Activated naive CD4-positive, alpha-beta T cell treated with anti-CD3 and anti-CD28 coated beads, Interleukin-2, amount 50 U/mL, for 72 hours (primary cell): ENCODE measurements around the gene RYR2. TPM values are rescaled to one million over a fixed set of nuclear protein-coding genes. Genes with fewer than 3 reads are reported as not detected.

ENCODE experiments used
- ATAC-seq, 2 donors: fragments of 150-1000 bp; cut with Tn5 transposase; 2 replicates each; pipeline ENCODE4 v1.10.0; 2021; ENCODE audit warnings: mild to moderate bottlenecking in 2 of 2, moderate library complexity in 2 of 2
- DNase-seq, 2 donors: peaks; one replicate each; pipeline ENCODE4 v3.0.0; 2021 to 2022; ENCODE audit warnings: low spot score in 2 of 2
- H3K27ac Mint-ChIP-seq, 2 donors: one replicate each; pipeline ENCODE4 v1.8.0; 2022; ENCODE audit warnings: mild to moderate bottlenecking in 2 of 2, mixed read lengths in 2 of 2
- H3K36me3 Mint-ChIP-seq, 2 donors: one replicate each; pipeline ENCODE4 v1.8.0; 2022; ENCODE audit warnings: mixed read lengths in 2 of 2
- H3K9me3 Mint-ChIP-seq, 2 donors: one replicate each; pipeline ENCODE4 v1.8.0; 2022; ENCODE audit warnings: mixed read lengths in 2 of 2
- total RNA-seq, 2 donors: library from RNA; stranded (reverse); gene quantifications; one replicate each; pipeline ENCODE4 v1.2.3, GENCODE V29; 2022

The RYR2 gene
- total RNA-seq, 2 donors from 2014 or later: not detected

DNA sequence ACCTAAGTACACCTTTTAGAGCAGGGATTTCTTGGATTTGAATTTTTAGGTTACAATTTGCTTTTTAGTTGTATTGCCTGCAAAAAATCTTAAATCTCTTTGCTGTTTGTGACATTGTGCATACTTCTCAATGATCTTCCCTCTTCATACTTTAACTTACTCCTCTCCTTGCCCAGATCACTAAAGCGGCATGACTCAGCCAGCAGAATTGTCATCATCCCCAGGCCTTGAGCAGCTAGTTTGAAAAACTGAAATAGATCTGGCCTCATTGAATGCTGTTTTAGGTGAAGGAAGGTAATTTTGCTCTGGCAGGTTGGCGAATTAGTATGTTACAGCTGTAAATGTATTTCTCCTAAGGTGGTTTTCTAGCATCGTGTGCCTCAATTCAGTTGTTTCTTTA is 145.9 kb downstream of the RYR2 start:
- no peaks in the 10 kb centered on the region for H3K36me3 Mint-ChIP-seq
- H3K9me3 Mint-ChIP-seq: no peaks in the 10 kb centered on the region
- no peak for DNase-seq
- ATAC-seq: no peak
- no peak overlapping the region for H3K27ac Mint-ChIP-seq

DNA sequence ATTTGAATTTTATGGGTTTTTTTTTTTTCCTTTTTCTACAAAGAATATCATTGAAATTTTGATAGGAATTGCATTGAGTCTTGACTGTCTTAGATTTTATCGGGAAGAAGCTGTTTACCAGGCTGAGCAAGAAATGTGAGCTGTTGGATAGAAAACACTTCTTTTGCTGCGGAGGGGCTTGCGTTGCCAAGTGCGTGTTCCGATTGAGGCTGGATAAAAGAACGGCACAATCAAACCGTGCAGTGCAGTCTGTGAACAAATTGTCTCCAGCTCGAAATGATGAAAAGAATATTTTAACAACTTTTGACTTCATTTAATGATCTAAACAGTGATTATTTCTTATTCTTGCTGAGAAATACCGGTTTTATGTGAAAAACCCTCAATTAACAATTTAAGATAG is 149.4 kb downstream of the RYR2 start:
- H3K36me3 Mint-ChIP-seq: no peaks in the 10 kb centered on the region
- ATAC-seq (no peak), DNase-seq (no peak)
- H3K27ac Mint-ChIP-seq: no peak overlapping the region
- H3K9me3 Mint-ChIP-seq: no peaks in the 10 kb centered on the region

DNA sequence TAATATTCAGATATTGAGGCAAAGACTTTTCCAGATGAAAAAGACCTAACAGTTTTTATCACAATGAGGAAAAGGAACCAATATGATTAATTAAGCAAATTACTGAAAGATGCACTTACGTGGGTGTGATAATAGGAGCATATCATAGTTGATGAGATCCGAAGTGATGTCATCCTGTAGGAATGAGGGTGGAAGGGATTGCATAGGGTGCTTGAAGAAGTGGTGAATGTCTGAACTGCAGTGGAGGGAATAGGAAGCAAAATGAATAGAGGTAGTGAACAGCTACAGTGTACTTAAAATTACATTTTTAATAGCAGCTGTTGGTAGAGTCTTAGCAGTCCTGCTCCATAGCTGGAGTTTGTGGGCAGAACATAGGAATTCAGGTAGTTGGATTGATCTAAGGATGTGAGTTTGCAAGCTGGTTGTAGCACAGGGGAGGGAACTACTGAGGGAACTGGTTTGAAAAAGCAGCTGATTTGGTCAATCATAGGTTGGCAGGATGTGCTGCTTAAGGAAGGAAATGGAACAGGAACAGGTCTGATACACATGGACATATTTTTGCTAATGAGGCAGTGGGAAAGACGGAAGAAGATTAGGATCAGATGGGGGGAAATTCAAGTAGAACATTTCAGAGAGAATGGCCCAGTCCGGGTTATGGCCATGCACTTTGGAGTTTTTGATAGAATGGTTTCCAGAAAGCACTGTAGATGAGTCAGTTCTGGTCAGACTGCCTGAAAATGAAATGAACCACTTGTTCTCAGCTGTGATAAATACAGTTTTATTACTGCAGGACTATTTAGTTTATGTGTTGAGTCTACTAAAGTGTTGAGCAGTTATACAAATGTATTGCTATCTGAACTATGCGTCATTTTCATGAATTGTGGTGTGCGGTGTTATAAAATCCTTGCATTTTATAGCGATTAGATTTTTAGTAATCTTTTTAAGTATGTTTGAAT is 155.8 kb downstream of the RYR2 start:
- DNase-seq (no peak), ATAC-seq (no peak)
- Mint-ChIP-seq H3K9me3 (no peaks in the 10 kb centered on the region), H3K36me3 (no peaks in the 10 kb centered on the region), H3K27ac (no peak overlapping the region)

DNA sequence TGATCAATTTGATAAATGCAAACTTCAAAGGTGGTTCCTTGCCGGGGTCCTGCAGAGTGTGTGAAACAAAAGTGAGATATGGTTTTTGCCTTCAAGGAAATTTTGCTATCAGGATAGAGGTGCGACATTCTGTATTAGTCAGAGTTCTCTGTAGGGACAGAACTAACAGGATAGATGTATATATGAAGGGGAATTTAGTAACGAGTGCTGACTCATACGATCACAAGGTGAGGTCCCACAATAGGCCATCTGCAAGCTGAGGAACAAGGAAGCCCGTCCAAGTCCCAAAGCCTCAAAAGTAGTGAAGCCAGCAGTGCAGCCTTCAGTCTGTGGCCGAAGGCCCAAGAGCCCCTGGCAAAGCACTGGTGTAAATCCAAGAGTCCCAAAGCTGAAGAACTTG is 157.0 kb downstream of the RYR2 start:
- no peaks in the 10 kb centered on the region for H3K36me3 Mint-ChIP-seq
- no peaks in the 10 kb centered on the region for H3K9me3 Mint-ChIP-seq
- no peak for DNase-seq
- no peak for ATAC-seq
- no peak overlapping the region for H3K27ac Mint-ChIP-seq

DNA sequence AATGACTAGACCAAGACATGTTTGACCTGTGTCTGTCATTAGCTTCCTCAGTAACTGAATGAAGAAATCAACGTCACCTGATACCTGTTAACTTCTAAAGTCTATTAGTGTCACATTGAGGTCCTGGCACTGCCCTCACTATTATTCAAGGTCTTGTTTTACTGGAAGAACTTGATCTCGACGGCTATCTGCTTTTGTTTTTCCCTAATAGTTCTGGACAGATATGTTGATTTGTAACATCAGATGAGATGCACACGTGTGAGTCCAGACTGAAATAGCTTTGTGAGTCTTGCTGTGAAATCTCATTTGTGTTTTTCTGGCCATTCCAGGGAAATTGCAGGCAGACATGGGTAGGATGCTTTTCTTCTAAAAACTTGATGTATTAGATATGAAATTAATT is 159.2 kb downstream of the RYR2 start:
- Mint-ChIP-seq H3K27ac (no peak overlapping the region), H3K36me3 (no peaks in the 10 kb centered on the region), H3K9me3 (no peaks in the 10 kb centered on the region)
- DNase-seq: no peak
- no peak for ATAC-seq

DNA sequence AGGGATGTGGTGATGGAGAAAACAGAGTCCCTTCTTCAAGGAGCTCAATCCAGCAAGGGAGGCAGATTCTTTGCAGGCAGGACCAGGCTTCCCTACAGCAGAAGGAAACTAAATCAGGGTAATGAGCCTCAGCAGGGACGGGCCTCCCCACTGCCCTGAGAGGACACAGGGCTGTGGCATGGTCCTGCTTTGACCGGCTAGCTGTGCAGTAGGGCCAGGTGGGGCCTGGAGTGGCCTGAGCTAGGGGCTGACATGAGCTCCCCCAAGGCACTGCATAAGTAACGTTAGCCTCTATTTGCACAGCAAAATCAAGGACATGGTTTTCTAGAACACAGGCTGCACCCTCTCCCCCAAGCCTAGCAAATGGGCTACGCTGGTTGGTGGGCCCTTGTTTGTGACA is 162.9 kb downstream of the RYR2 start:
- ATAC-seq: no peak
- Mint-ChIP-seq H3K9me3 (no peaks in the 10 kb centered on the region), H3K36me3 (no peaks in the 10 kb centered on the region), H3K27ac (no peak overlapping the region)
- DNase-seq: no peak

DNA sequence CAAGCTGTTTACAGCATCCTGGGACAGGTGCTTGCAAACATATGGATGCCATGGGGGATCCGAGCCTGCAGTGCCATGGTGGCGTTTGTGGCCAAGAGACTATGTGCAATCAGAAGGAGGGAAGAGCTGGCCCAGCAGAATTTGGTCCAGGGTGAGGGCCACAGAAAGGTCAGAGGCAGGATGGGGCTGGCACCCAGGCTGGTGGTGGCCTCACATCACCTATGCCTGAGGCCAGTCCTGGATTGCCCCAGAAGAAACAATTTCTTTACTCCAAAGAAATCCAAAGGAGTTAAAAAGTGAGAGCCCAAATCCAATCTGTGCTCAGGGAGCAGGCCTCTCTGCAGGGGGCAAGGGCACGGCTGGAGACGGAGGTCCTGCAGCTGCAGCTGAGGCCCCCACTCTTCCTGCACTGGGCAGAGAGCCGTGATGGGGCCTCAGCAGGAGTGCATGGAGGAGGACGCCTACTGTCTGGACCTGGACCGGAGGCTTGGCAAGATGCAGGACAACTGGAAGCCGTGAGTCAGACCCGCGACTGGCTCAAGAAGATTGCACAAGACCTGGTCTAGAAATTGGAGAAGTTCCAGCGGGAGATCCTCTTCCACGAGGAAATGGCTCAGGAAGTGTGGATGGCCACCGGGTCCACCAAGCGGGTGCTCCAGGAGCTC is 163.5 kb downstream of the RYR2 start:
- ATAC-seq (no peak), DNase-seq (no peak)
- H3K27ac Mint-ChIP-seq: no peak overlapping the region
- no peaks in the 10 kb centered on the region for H3K9me3 Mint-ChIP-seq
- no peaks in the 10 kb centered on the region for H3K36me3 Mint-ChIP-seq

DNA sequence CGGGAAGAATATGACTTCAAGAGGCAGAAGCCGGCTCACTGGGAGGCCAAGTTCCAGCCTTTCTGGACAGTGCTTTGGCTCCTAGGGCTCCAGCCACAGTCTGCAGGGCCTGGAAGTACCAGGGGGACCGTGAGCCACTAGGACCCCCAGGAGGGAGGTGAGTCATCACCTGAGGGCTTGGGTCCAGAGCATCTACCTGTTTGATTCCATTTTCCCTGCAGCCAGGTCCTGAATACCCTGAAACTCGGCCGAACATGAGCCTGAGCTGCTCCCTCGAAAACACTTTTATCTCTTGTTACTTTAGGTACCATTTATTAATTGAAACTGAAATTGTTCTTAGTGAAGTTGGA is 164.1 kb downstream of the RYR2 start:
- ATAC-seq (no peak), DNase-seq (no peak)
- Mint-ChIP-seq H3K27ac (no peak overlapping the region), H3K9me3 (no peaks in the 10 kb centered on the region), H3K36me3 (no peaks in the 10 kb centered on the region)

DNA sequence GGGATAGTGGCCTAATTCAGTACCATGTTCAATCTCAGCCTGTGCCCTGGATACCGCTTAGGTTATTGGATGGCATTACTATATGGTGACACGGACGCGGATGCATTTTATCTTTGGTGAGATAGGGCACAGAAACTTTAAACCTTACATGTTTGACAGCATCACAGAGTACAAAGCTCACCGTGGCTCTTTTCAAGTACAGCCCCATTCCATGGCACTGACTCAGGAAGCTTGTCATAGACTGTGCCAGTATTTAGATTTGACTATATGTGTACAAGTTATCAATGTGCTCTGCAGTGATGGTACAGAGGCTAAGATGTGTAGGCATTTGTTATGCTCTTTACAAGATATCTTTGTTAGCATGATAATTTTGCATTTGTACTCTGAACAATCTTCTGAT is 169.0 kb downstream of the RYR2 start:
- Mint-ChIP-seq H3K9me3 (no peaks in the 10 kb centered on the region), H3K36me3 (no peaks in the 10 kb centered on the region), H3K27ac (no peak overlapping the region)
- DNase-seq (no peak), ATAC-seq (no peak)

DNA sequence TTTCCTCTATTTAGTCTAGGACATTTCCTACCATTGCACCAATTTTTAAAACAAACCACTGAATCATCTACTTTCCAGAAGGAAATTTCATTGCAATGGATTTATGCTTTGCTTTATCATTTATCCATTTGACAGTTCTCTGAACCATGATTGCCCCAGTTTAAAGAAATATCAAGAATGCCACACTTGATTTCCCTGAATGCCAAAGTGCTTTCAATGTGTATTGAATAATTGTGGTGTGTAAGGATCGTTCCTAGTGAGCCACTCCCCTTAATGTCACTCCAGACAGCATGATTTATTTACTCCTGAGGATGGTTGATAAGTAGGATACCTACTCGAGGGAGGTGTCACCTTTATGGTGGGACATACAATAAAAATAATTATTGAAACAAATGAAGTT is 169.6 kb downstream of the RYR2 start:
- ATAC-seq: no peak
- H3K27ac Mint-ChIP-seq: no peak overlapping the region
- H3K9me3 Mint-ChIP-seq: no peaks in the 10 kb centered on the region
- no peak for DNase-seq
- H3K36me3 Mint-ChIP-seq: no peaks in the 10 kb centered on the region

DNA sequence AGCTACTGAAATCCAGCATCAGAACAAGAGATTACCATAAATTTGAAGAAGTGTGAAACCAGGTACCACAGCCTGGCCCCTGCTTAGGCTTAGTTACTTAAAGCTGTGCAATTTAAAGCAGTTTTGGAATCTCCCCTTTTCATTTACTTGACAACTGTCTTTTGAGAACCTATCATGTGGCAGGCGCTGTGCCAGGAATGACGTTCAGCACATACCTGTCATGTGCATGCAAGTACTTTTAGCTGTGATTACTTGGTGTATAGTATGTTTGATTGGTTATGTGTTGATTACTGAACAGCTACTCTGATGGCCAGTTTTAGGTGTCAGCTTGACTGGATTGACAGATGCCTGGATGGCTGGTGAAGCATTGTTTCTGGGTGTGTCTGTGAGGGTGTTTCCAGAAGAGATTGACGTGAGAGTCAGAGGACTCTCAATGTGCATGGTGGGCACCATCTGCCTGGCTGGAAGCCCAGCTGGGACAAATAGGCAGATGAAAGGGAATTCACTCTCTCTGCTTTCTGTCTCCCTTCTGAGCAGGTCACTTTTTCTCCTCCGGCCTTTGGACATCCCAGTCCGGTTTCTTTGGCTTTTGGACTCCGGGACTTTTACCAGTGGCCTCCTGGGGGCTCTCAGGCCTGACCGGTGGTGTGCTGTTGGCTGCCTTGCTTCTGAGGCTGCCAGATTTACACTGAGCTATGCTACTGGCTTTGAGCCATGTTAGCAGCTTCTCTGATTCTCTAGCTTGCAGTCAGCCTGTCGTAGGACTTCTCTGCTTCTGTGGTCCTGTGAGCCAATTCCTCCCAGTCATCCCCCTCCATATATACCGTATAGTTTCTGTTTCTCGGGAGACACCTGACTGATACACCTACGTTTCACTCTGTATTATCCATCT is 178.0 kb downstream of the RYR2 start:
- Mint-ChIP-seq H3K9me3 (no peaks in the 10 kb centered on the region), H3K27ac (no peak overlapping the region), H3K36me3 (no peaks in the 10 kb centered on the region)
- ATAC-seq (no peak), DNase-seq (no peak)

DNA sequence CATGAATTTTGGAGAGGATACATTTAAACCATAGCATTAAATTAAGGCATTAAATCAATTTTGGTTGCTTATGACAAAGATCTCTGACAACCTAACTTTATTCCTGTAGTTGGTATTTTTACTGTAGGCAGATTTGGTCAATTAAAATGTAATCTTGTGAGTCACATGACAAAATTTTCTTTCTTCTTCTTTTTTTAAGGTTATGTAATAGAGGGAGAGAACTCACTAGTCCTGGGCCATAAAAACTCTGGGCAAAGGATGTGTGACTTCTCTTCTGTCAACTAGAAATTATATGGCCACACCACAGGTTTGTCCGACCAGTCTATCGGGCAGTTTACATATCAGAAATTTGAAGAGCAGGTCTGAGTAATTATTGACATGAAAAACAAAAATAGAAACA is 181.4 kb downstream of the RYR2 start:
- DNase-seq (no peak), ATAC-seq (no peak)
- Mint-ChIP-seq H3K36me3 (no peaks in the 10 kb centered on the region), H3K27ac (no peak overlapping the region), H3K9me3 (no peaks in the 10 kb centered on the region)

DNA sequence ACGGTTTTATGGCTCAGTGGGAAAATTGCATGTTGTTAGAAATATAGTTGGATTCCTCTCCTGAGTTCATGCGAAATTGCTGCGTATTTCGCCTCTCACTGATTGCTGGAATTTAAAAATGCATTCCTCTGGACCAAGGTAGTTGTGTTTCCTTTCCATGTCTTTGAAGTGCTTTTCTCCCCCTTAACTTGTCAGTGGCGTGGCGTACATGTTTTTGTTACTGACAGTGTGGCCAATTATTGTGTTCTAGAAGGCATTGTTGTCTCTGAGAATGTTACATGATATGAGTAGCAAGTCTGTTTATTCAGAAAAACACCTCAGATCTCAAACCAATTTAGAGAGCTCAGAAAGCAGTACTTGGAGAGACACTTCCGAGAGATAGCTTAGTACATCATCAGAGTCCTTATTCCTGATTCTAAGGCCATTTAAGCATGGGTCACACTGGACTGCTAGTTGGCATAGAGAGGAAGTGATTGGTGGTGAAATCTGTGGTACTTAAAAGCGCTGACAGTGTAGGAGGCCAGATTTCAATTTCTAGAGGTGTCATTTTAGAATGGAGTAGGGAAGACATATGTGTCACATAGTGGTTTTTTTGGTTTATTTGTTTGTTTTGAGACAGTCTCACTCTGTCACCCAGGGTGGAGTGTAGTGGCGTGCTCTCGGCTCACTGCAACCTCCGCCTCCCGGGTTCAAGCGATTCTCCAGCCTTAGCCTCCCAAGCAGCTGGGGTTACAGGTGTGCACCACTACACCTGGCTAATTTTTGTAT is 184.4 kb downstream of the RYR2 start:
- DNase-seq (no peak), ATAC-seq (no peak)
- no peak overlapping the region for H3K27ac Mint-ChIP-seq
- no peaks in the 10 kb centered on the region for H3K9me3 Mint-ChIP-seq
- no peaks in the 10 kb centered on the region for H3K36me3 Mint-ChIP-seq

DNA sequence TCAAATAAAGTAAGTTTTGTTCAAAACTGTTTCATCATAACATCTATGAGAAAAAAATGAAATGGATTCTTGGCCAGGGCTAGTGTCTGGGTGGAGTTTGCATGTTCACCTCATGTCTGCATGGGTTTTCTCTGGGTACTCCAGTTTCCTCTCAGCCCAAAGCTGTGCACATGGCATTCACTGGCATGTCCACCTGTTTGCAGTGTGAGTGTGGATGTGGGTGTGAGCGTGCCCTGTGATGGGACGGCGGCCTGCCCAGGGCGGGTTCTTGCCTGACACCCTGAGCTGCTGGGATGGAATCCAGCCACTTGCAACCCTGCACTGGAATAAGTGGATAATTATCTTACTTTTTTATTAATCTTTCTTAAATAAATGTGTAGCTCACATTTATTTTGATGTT is 185.5 kb downstream of the RYR2 start:
- no peak for DNase-seq
- Mint-ChIP-seq H3K27ac (no peak overlapping the region), H3K36me3 (no peaks in the 10 kb centered on the region)

DNA sequence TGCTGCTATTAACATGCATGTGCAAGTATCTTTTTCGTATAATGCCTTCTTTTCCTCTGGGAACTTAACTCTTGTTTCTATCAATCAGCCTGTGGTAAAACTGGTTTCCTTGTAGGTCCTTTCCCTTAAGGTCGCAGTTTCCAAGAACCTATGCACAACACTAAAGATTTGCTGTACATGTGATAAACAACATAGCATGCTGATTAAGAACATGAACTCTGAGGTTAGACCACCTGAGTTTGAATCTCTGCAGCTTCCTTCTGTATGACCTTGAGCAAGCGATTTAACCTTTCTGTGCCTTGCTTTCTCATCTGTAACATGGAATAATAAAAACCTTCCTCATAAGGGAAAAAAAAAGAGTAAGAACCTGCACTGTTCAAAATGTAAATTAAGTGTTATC is 186.4 kb downstream of the RYR2 start:
- Mint-ChIP-seq H3K27ac (no peak overlapping the region), H3K36me3 (no peaks in the 10 kb centered on the region), H3K9me3 (no peaks in the 10 kb centered on the region)
- DNase-seq: no peak
- ATAC-seq: no peak

More for the DNA sequence above, 185.5 kb downstream of the RYR2 start:
- ATAC-seq: no peak
- H3K9me3 Mint-ChIP-seq: no peaks in the 10 kb centered on the region

DNA sequence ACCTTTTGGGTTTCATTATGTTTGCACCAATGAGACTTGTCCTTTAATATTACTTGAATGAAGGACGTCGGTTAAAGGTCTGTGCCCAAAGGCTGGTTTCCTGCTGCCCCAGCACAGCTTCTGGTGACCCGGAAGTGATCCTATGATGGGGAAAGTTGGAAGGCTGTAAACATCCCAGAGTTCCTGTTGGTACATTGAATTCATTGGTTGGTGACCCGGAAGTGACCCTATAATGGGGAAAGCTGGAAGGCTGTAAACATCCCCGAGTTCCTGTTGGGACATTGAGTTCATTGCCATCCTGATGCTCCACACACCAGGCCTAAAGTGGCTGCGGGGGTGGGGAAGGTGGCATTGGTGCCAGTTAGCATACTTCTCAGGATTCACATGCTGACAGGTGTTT is 187.3 kb downstream of the RYR2 start:
- ATAC-seq (no peak), DNase-seq (no peak)
- Mint-ChIP-seq H3K36me3 (no peaks in the 10 kb centered on the region), H3K9me3 (no peaks in the 10 kb centered on the region), H3K27ac (no peak overlapping the region)
